ENCODE data around the gene NEK11. TPM values are rescaled to one million over a fixed set of nuclear protein-coding genes. Genes with fewer than 3 reads are reported as not detected.
A peak's percentile ranks its signal among the peaks of the same experiment; 100 is the strongest.

NEK11 gene
- polyA plus RNA-seq, 3 donors, result 0.31 to 0.56 (median 0.43) TPM

GRCh38 chr3:131216801-131217200, 190.1 kb downstream of the NEK11 start:
- Histone ChIP-seq H3K27ac (ENCODE audit: low read depth in 1 of 2, low read length in 2 of 2) (no peak overlapping the region), H3K4me3 (replicated peaks in 1 of 3; ENCODE audit: low read depth in 2 of 3, low read length in 3 of 3) (no peak overlapping the region), H3K9me3 (replicated peaks in 1 of 2; ENCODE audit: control insufficient read depth in 1 of 2, insufficient read depth in 1 of 2, low read length in 2 of 2) (no peaks in the 10 kb centered on the region), H3K36me3 (replicated peaks in 1 of 2; ENCODE audit: control insufficient read depth in 1 of 2, insufficient read depth in 2 of 2, low read length in 2 of 2) (no peaks in the 10 kb centered on the region), H2AFZ (ENCODE audit: insufficient read depth, low read depth, low read length, poor library complexity, severe bottlenecking) (no peak overlapping the region), H3K9ac (ENCODE audit: insufficient read depth, low read length, poor library complexity, severe bottlenecking) (no peak overlapping the region), H3K4me2 (replicated peaks; ENCODE audit: extremely low read depth, low read length, poor library complexity, severe bottlenecking) (no peak overlapping the region), H3K4me1 (ENCODE audit: control insufficient read depth in 1 of 2, insufficient read depth in 2 of 2, low read length in 2 of 2) (peaks cover 8 to 9% of the 10 kb centered on the region in 2 donors), H3K27me3 (ENCODE audit: control insufficient read depth in 2 of 2, insufficient read depth in 2 of 2, low read length in 2 of 2) (no peaks in the 10 kb centered on the region), H3K79me2 (ENCODE audit: insufficient read depth, low read length) (no peaks in the 10 kb centered on the region), H4K20me1 (ENCODE audit: insufficient read depth, low read length) (no peaks in the 10 kb centered on the region)
- peaks cover 0 to 3% (median 0%) of the 10 kb centered on the region in 7 donors for H3K9me3 Mint-ChIP-seq
- H3K4me3 Mint-ChIP-seq, result no peak overlapping the region
- H3K4me1 Mint-ChIP-seq, result peaks cover 11% of the 10 kb centered on the region
- no peak for TF ChIP-seq CTCF (IDR thresholded peaks at IDR 0.05)
- no CpG with 5 or more reads among the region's 6 CpGs for WGBS (ENCODE audit: insufficient coverage)
- peak overlapping the region in 1 of 7 donors; percentile 20 for H3K27ac Mint-ChIP-seq
- intact Hi-C loops (cut with micrococcal nuclease), result no loop called here
- DNase-seq, result no peak
- H3K27me3 Mint-ChIP-seq (ENCODE audit: low read depth in 3 of 3), result peaks cover 0 to 2% (median 0%) of the 10 kb centered on the region in 3 donors
- no peaks in the 10 kb centered on the region for H3K36me3 Mint-ChIP-seq

GRCh38 chr3:131217296-131217741, 190.6 kb downstream of the NEK11 start:
- Mint-ChIP-seq H3K4me3 (no peak overlapping the region), H3K4me1 (peaks cover 14% of the 10 kb centered on the region), H3K27me3 (ENCODE audit: low read depth in 3 of 3) (peaks cover 0 to 2% (median 0%) of the 10 kb centered on the region in 3 donors), H3K27ac (no peak overlapping the region), H3K9me3 (peaks cover 0 to 3% (median 0%) of the 10 kb centered on the region in 7 donors), H3K36me3 (no peaks in the 10 kb centered on the region)
- no peak overlapping the region for H3K4me3 ChIP-seq (replicated peaks in 1 of 3; ENCODE audit: low read depth in 2 of 3, low read length in 3 of 3)
- no peak overlapping the region for H2AFZ ChIP-seq (ENCODE audit: insufficient read depth, low read depth, low read length, poor library complexity, severe bottlenecking)
- no peak overlapping the region for H3K27ac ChIP-seq (ENCODE audit: low read depth in 1 of 2, low read length in 2 of 2)
- H3K9ac ChIP-seq (ENCODE audit: insufficient read depth, low read length, poor library complexity, severe bottlenecking), result no peak overlapping the region
- no peak for TF ChIP-seq CTCF (IDR thresholded peaks at IDR 0.05)
- intact Hi-C loops (cut with micrococcal nuclease), result no loop called here
- H3K9me3 ChIP-seq (replicated peaks in 1 of 2; ENCODE audit: control insufficient read depth in 1 of 2, insufficient read depth in 1 of 2, low read length in 2 of 2), result no peaks in the 10 kb centered on the region
- peaks cover 10 to 13% of the 10 kb centered on the region in 2 donors for H3K4me1 ChIP-seq (ENCODE audit: control insufficient read depth in 1 of 2, insufficient read depth in 2 of 2, low read length in 2 of 2)
- no peaks in the 10 kb centered on the region for H4K20me1 ChIP-seq (ENCODE audit: insufficient read depth, low read length)
- H3K79me2 ChIP-seq (ENCODE audit: insufficient read depth, low read length), result no peaks in the 10 kb centered on the region
- H3K27me3 ChIP-seq (ENCODE audit: control insufficient read depth in 2 of 2, insufficient read depth in 2 of 2, low read length in 2 of 2), result no peaks in the 10 kb centered on the region
- H3K4me2 ChIP-seq (replicated peaks; ENCODE audit: extremely low read depth, low read length, poor library complexity, severe bottlenecking), result no peak overlapping the region
- no peak for DNase-seq
- 92% methylated on average over 3 of the region's 6 CpGs for WGBS (ENCODE audit: insufficient coverage)
- no peaks in the 10 kb centered on the region for H3K36me3 ChIP-seq (replicated peaks in 1 of 2; ENCODE audit: control insufficient read depth in 1 of 2, insufficient read depth in 2 of 2, low read length in 2 of 2)
